GM23338 (cell line): ENCODE data around the gene KCNK1.

Experiments used
- CREB1 ChIP-seq: fragments of 250-450 bp; sonication (Bioruptor Pico); IDR thresholded peaks from 2 replicates; pipeline ENCODE4 v1.5.0; 2020; ENCODE audit warnings: low read depth, mild to moderate bottlenecking, moderate library complexity
- POLR2AphosphoS5 ChIP-seq: IDR thresholded peaks from 2 replicates; pipeline ENCODE4 v1.6.1; 2016; ENCODE audit warnings: antibody characterized with exemption, low read depth
- TF ChIP-seq, protein P1 (sequence below), 2 experiments: fragments of 200-600 bp in 1 of 2; sonication (generic) in 1 of 2; conservative IDR thresholded peaks; 2 replicates each; pipeline versions ENCODE4 v1.5.1 to v1.6.1; 2016 to 2017; ENCODE audit warnings: antibody characterized with exemption in 2 of 2, low read depth in 2 of 2, mild to moderate bottlenecking in 2 of 2, moderate library complexity in 1 of 2

DNA sequence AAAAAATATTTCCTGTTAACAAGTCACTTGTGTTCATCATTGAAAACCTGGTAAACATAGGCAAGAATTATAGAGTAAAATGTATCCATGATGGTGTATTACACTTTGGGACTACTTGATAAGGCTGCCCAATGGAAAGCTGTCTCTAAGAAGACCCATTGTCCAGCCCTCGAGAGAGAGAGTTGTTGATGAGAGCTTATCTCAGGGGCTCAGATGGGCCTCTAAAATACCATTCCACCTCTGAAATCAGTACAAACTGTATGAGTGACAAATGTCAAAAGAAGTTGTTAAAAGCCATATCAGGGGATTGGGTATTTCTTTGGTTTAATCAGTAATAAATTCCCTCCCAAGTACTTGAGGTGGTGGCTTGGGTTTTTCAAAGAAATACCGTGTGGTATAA is 96.1 kb downstream of the KCNK1 start:
- no peak for TF ChIP-seq CREB1 (CRISPR knock-in tag)
- TF ChIP-seq POLR2AphosphoS5: no peak
- TF ChIP-seq, protein P1, sequence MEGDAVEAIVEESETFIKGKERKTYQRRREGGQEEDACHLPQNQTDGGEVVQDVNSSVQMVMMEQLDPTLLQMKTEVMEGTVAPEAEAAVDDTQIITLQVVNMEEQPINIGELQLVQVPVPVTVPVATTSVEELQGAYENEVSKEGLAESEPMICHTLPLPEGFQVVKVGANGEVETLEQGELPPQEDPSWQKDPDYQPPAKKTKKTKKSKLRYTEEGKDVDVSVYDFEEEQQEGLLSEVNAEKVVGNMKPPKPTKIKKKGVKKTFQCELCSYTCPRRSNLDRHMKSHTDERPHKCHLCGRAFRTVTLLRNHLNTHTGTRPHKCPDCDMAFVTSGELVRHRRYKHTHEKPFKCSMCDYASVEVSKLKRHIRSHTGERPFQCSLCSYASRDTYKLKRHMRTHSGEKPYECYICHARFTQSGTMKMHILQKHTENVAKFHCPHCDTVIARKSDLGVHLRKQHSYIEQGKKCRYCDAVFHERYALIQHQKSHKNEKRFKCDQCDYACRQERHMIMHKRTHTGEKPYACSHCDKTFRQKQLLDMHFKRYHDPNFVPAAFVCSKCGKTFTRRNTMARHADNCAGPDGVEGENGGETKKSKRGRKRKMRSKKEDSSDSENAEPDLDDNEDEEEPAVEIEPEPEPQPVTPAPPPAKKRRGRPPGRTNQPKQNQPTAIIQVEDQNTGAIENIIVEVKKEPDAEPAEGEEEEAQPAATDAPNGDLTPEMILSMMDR (conservative IDR thresholded peaks at IDR 0.05; ENCODE audit: low read depth in 2 of 2): no peak
